ENCODE data around the gene WDPCP. TPM values are rescaled to one million over a fixed set of nuclear protein-coding genes. Genes with fewer than 3 reads are reported as not detected.
"Not testable (repeated sequence)": the region's sequence is repeated elsewhere in the genome, so short reads cannot be mapped to it uniquely, and the experiment has no call there.

WDPCP gene
- total and polyA plus RNA-seq, 4 donors = 1.1 to 7.6 (median 2.7) TPM

DNA sequence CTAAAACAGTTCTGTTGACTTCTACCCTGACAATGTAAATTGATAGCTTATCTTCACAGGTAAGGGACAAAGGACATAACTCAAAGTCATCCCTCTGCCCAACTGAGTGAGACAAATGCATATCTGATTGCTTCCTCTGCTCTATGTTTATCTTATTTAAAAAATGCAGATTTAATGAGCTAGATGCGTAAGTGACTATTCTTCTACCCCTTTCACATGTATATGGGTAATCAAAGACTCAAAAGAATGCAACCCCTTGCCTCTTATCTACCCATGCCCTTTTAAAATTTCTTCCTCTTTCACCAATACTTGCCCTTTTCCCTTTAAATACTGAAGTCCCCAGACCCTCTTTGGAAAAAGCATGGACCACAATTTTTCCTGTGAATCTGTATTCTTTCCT, 253.4 kb downstream of the WDPCP start:
- no peak overlapping the region for H3K9ac ChIP-seq (ENCODE audit: low read depth in 1 of 2, low read length in 2 of 2)
- TF ChIP-seq JUND (IDR thresholded peaks at IDR 0.05) (no peak), YY1 (IDR thresholded peaks at IDR 0.05) (no peak), FOXA2 (IDR thresholded peaks at IDR 0.05) (no peak), EGR1 (IDR thresholded peaks at IDR 0.05; ENCODE audit: low read depth in 2 of 2) (no peak), TAF1 (conservative IDR thresholded peaks at IDR 0.05) (no peak)
- TF ChIP-seq, protein P1, sequence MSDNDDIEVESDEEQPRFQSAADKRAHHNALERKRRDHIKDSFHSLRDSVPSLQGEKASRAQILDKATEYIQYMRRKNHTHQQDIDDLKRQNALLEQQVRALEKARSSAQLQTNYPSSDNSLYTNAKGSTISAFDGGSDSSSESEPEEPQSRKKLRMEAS (IDR thresholded peaks at IDR 0.05) = no peak
- no peak overlapping the region for H3K4me3 ChIP-seq (ENCODE audit: low read depth in 1 of 3, low read length in 3 of 3)
- H3K36me3 ChIP-seq (ENCODE audit: control insufficient read depth in 4 of 4, insufficient read depth in 3 of 4, low read depth in 1 of 4, low read length in 3 of 4) = no peaks in the 10 kb centered on the region
- 98% methylated on average over 1 of the region's 1 CpG for WGBS
- no peaks in the 10 kb centered on the region for H3K27me3 ChIP-seq (ENCODE audit: control insufficient read depth in 4 of 4, insufficient read depth in 4 of 4, low read length in 3 of 4)
- DNase-seq (ENCODE audit: low spot score) = no peak
- no peak overlapping the region for H3K27ac ChIP-seq (ENCODE audit: low read depth in 1 of 2, low read length in 2 of 2)
- H3K4me1 ChIP-seq (ENCODE audit: control insufficient read depth in 4 of 4, insufficient read depth in 4 of 4, low read length in 3 of 4) = no peaks in the 10 kb centered on the region
- no peaks in the 10 kb centered on the region for H3K9me3 ChIP-seq (ENCODE audit: control insufficient read depth in 4 of 4, low read length in 3 of 4)

DNA sequence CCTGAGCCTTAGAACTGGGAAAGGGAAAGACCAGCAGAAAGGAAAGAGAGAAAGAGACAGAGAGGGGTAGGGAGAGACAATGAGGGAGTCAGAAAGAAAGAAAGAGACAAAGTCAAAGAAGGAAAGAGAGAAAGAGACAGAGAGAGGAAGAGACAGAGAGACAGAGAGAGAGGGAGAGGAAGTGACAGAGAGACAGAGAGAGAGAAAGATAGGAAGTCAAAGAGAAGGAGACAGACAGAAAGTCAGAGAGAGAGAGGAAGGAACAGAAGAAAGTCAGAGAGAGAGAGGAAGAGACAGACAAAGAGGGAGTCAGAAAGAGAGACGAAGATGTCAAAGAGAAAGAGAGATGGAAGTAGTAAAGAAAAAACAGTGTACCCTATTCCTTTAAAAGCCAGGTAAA, 261.8 kb downstream of the WDPCP start:
- Histone ChIP-seq H3K4me1 (ENCODE audit: control insufficient read depth in 4 of 4, insufficient read depth in 4 of 4, low read length in 3 of 4) (no peaks in the 10 kb centered on the region), H3K36me3 (ENCODE audit: control insufficient read depth in 4 of 4, insufficient read depth in 3 of 4, low read depth in 1 of 4, low read length in 3 of 4) (no peaks in the 10 kb centered on the region), H3K27me3 (ENCODE audit: control insufficient read depth in 4 of 4, insufficient read depth in 4 of 4, low read length in 3 of 4) (no peaks in the 10 kb centered on the region), H3K27ac (ENCODE audit: low read depth in 1 of 2, low read length in 2 of 2) (no peak overlapping the region), H3K9me3 (ENCODE audit: control insufficient read depth in 4 of 4, low read length in 3 of 4) (no peaks in the 10 kb centered on the region), H3K4me3 (ENCODE audit: low read depth in 1 of 3, low read length in 3 of 3) (no peak overlapping the region), H3K9ac (ENCODE audit: low read depth in 1 of 2, low read length in 2 of 2) (no peak overlapping the region)
- TF ChIP-seq, protein P2, sequence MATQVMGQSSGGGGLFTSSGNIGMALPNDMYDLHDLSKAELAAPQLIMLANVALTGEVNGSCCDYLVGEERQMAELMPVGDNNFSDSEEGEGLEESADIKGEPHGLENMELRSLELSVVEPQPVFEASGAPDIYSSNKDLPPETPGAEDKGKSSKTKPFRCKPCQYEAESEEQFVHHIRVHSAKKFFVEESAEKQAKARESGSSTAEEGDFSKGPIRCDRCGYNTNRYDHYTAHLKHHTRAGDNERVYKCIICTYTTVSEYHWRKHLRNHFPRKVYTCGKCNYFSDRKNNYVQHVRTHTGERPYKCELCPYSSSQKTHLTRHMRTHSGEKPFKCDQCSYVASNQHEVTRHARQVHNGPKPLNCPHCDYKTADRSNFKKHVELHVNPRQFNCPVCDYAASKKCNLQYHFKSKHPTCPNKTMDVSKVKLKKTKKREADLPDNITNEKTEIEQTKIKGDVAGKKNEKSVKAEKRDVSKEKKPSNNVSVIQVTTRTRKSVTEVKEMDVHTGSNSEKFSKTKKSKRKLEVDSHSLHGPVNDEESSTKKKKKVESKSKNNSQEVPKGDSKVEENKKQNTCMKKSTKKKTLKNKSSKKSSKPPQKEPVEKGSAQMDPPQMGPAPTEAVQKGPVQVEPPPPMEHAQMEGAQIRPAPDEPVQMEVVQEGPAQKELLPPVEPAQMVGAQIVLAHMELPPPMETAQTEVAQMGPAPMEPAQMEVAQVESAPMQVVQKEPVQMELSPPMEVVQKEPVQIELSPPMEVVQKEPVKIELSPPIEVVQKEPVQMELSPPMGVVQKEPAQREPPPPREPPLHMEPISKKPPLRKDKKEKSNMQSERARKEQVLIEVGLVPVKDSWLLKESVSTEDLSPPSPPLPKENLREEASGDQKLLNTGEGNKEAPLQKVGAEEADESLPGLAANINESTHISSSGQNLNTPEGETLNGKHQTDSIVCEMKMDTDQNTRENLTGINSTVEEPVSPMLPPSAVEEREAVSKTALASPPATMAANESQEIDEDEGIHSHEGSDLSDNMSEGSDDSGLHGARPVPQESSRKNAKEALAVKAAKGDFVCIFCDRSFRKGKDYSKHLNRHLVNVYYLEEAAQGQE (IDR thresholded peaks at IDR 0.05) = no peak
- TF ChIP-seq, protein P1 (IDR thresholded peaks at IDR 0.05) = no peak
- TF ChIP-seq FOXA2 (IDR thresholded peaks at IDR 0.05) = no peak
- no peak for TF ChIP-seq TAF1 (conservative IDR thresholded peaks at IDR 0.05)
- TF ChIP-seq, protein P3, sequence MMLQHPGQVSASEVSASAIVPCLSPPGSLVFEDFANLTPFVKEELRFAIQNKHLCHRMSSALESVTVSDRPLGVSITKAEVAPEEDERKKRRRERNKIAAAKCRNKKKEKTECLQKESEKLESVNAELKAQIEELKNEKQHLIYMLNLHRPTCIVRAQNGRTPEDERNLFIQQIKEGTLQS (IDR thresholded peaks at IDR 0.05) = no peak
- TF ChIP-seq HNF4A (conservative IDR thresholded peaks at IDR 0.05) = no peak
- TF ChIP-seq EGR1 (IDR thresholded peaks at IDR 0.05; ENCODE audit: low read depth in 2 of 2) = no peak
- TF ChIP-seq, protein P4, sequence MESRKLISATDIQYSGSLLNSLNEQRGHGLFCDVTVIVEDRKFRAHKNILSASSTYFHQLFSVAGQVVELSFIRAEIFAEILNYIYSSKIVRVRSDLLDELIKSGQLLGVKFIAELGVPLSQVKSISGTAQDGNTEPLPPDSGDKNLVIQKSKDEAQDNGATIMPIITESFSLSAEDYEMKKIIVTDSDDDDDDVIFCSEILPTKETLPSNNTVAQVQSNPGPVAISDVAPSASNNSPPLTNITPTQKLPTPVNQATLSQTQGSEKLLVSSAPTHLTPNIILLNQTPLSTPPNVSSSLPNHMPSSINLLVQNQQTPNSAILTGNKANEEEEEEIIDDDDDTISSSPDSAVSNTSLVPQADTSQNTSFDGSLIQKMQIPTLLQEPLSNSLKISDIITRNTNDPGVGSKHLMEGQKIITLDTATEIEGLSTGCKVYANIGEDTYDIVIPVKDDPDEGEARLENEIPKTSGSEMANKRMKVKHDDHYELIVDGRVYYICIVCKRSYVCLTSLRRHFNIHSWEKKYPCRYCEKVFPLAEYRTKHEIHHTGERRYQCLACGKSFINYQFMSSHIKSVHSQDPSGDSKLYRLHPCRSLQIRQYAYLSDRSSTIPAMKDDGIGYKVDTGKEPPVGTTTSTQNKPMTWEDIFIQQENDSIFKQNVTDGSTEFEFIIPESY (IDR thresholded peaks at IDR 0.05) = no peak
- no peak for TF ChIP-seq SP1 (IDR thresholded peaks at IDR 0.05)
- no peak for TF ChIP-seq JUND (IDR thresholded peaks at IDR 0.05)
- TF ChIP-seq HNF4G (IDR thresholded peaks at IDR 0.05) = no peak
- TF ChIP-seq YY1 (IDR thresholded peaks at IDR 0.05) = no peak
- TF ChIP-seq FOXA1 (IDR thresholded peaks at IDR 0.05) = no peak
- no peak for TF ChIP-seq RAD21 (IDR thresholded peaks at IDR 0.05)
- TF ChIP-seq, protein P5, sequence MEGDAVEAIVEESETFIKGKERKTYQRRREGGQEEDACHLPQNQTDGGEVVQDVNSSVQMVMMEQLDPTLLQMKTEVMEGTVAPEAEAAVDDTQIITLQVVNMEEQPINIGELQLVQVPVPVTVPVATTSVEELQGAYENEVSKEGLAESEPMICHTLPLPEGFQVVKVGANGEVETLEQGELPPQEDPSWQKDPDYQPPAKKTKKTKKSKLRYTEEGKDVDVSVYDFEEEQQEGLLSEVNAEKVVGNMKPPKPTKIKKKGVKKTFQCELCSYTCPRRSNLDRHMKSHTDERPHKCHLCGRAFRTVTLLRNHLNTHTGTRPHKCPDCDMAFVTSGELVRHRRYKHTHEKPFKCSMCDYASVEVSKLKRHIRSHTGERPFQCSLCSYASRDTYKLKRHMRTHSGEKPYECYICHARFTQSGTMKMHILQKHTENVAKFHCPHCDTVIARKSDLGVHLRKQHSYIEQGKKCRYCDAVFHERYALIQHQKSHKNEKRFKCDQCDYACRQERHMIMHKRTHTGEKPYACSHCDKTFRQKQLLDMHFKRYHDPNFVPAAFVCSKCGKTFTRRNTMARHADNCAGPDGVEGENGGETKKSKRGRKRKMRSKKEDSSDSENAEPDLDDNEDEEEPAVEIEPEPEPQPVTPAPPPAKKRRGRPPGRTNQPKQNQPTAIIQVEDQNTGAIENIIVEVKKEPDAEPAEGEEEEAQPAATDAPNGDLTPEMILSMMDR (IDR thresholded peaks at IDR 0.05; ENCODE audit: low read depth, low read length, missing input control) = no peak
- no peak for TF ChIP-seq GABPA (IDR thresholded peaks at IDR 0.05 in 1 of 2, conservative IDR thresholded peaks at IDR 0.05 in 1 of 2)
- TF ChIP-seq NR2F2 (IDR thresholded peaks at IDR 0.05) = no peak
- TF ChIP-seq RXRA (IDR thresholded peaks at IDR 0.05) = no peak
- WGBS = 90% methylated on average over 1 of the region's 1 CpG
- no peak for DNase-seq (ENCODE audit: low spot score)

DNA sequence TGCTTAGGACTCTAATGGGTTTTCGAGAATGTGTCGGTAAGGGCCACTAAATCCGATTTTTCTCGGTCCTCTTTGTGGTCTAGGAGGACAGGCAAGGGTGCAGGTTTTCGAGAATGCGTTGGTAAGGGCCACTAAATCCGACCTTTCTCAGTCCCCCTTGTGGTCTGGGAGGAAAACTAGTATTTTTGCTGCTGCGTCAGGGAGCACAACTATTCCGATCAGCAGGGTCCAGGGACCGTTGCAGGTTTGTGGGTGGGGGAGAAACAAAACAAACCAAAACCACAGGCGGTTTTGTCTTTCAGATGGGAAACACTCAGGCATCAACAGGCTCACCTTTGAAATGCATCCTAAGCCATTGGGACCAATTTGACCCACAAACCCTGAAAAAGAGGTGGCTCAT, 264.6 kb downstream of the WDPCP start:
- DNase-seq (ENCODE audit: low spot score); H3K36me3 ChIP-seq (ENCODE audit: control insufficient read depth in 4 of 4, insufficient read depth in 3 of 4, low read depth in 1 of 4, low read length in 3 of 4); H3K4me1 ChIP-seq (ENCODE audit: control insufficient read depth in 4 of 4, insufficient read depth in 4 of 4, low read length in 3 of 4); H3K9me3 ChIP-seq (ENCODE audit: control insufficient read depth in 4 of 4, low read length in 3 of 4); H3K9ac ChIP-seq (ENCODE audit: low read depth in 1 of 2, low read length in 2 of 2); H3K27ac ChIP-seq (ENCODE audit: low read depth in 1 of 2, low read length in 2 of 2); H3K27me3 ChIP-seq (ENCODE audit: control insufficient read depth in 4 of 4, insufficient read depth in 4 of 4, low read length in 3 of 4); H3K4me3 ChIP-seq (ENCODE audit: low read depth in 1 of 3, low read length in 3 of 3): not testable (repeated sequence)
- 88% methylated on average over 11 of the region's 11 CpGs for WGBS

DNA sequence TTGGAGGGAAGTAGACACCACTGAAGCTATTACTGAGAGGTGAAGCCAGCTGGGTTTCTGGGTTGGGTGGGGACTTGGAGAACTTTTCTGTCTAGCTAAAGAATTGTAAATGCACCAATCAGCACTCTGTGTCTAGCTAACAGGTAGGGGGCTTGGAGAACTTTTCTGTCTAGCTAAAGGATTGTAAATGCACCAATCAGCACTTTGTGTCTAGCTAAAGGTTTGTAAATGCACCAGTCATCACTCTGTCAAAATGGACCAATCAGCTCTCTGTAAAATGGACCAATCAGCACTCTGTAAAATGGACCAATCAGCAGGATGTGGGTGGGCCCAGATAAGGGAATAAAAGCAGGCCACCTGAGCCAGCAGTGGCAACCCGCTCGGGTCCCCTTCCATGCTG, 266.3 kb downstream of the WDPCP start:
- not testable (repeated sequence) for H3K9me3 ChIP-seq (ENCODE audit: control insufficient read depth in 4 of 4, low read length in 3 of 4); H3K36me3 ChIP-seq (ENCODE audit: control insufficient read depth in 4 of 4, insufficient read depth in 3 of 4, low read depth in 1 of 4, low read length in 3 of 4); H3K9ac ChIP-seq (ENCODE audit: low read depth in 1 of 2, low read length in 2 of 2); H3K27me3 ChIP-seq (ENCODE audit: control insufficient read depth in 4 of 4, insufficient read depth in 4 of 4, low read length in 3 of 4); H3K4me3 ChIP-seq (ENCODE audit: low read depth in 1 of 3, low read length in 3 of 3); DNase-seq (ENCODE audit: low spot score); H3K4me1 ChIP-seq (ENCODE audit: control insufficient read depth in 4 of 4, insufficient read depth in 4 of 4, low read length in 3 of 4); H3K27ac ChIP-seq (ENCODE audit: low read depth in 1 of 2, low read length in 2 of 2)
- 93% methylated on average over 2 of the region's 2 CpGs for WGBS
